ENCODE data around the gene CASTOR1. TPM values are rescaled to one million over a fixed set of nuclear protein-coding genes. Genes with fewer than 3 reads are reported as not detected.

CASTOR1 gene
- total RNA-seq, 1 donor from 2014 or later = 11.1 TPM

- no peaks in the 10 kb centered on the region for H3K9me3 Mint-ChIP-seq
Observed at GRCh38 chr22:30305519-30305905, 16.2 kb upstream of the CASTOR1 start.

GRCh38 chr22:30304495-30305244 is 15.4 kb upstream of the CASTOR1 start:
- Mint-ChIP-seq H3K4me3 (ENCODE audit: low read depth) (peak overlapping the region; percentile 70), H3K9me3 (no peaks in the 10 kb centered on the region), H3K27ac (peak overlapping the region; percentile 87), H3K27me3 (ENCODE audit: low read depth) (no peaks in the 10 kb centered on the region), H3K36me3 (ENCODE audit: low read depth) (peaks cover 40% of the 10 kb centered on the region), H3K4me1 (ENCODE audit: low read depth) (peaks cover 81% of the 10 kb centered on the region)
- intact Hi-C loops (cut with micrococcal nuclease) = loop anchor here (1.0 to 5.0 kb wide), 3 partner anchors 15 to 118 kb away; partner anchors contain the start of genes CASTOR1, CCDC157 and SF3A1
- no peak for DNase-seq (ENCODE audit: low spot score)

More at GRCh38 chr22:30305519-30305905, 16.2 kb upstream of the CASTOR1 start:
- intact Hi-C loops (cut with micrococcal nuclease) = loop anchor here (1.0 to 5.0 kb wide), 3 partner anchors 16 to 117 kb away; partner anchors contain the start of genes CASTOR1, CCDC157 and SF3A1
- Mint-ChIP-seq H3K27ac (peak overlapping the region; percentile 87), H3K36me3 (ENCODE audit: low read depth) (peaks cover 42% of the 10 kb centered on the region), H3K4me3 (ENCODE audit: low read depth) (peak overlapping the region; percentile 70), H3K4me1 (ENCODE audit: low read depth) (peaks cover 89% of the 10 kb centered on the region), H3K27me3 (ENCODE audit: low read depth) (no peaks in the 10 kb centered on the region)
- peak; percentile 65 for DNase-seq (ENCODE audit: low spot score)

GRCh38 chr22:30302810-30303138 is 13.5 kb upstream of the CASTOR1 start:
- Mint-ChIP-seq H3K27ac (peak overlapping the region; percentile 90), H3K4me1 (ENCODE audit: low read depth) (peaks cover 69% of the 10 kb centered on the region), H3K36me3 (ENCODE audit: low read depth) (peaks cover 55% of the 10 kb centered on the region), H3K9me3 (no peaks in the 10 kb centered on the region), H3K4me3 (ENCODE audit: low read depth) (peak overlapping the region; percentile 4), H3K27me3 (ENCODE audit: low read depth) (no peaks in the 10 kb centered on the region)
- intact Hi-C loops (cut with micrococcal nuclease) = no loop called here
- DNase-seq (ENCODE audit: low spot score) = no peak

- Mint-ChIP-seq H3K4me1 (ENCODE audit: low read depth) (peaks cover 70% of the 10 kb centered on the region), H3K36me3 (ENCODE audit: low read depth) (peaks cover 56% of the 10 kb centered on the region), H3K4me3 (ENCODE audit: low read depth) (peak overlapping the region; percentile 4), H3K27me3 (ENCODE audit: low read depth) (no peaks in the 10 kb centered on the region), H3K9me3 (no peaks in the 10 kb centered on the region), H3K27ac (peak overlapping the region; percentile 90)
- intact Hi-C loops (cut with micrococcal nuclease) = no loop called here
- no peak for DNase-seq (ENCODE audit: low spot score)
Observed at GRCh38 chr22:30301995-30302809, 12.9 kb upstream of the CASTOR1 start.

GRCh38 chr22:30299322-30299721 is 10.0 kb upstream of the CASTOR1 start:
- peaks cover 50% of the 10 kb centered on the region for H3K4me1 Mint-ChIP-seq (ENCODE audit: low read depth)
- H3K9me3 Mint-ChIP-seq = no peaks in the 10 kb centered on the region
- no peaks in the 10 kb centered on the region for H3K27me3 Mint-ChIP-seq (ENCODE audit: low read depth)
- H3K4me3 Mint-ChIP-seq (ENCODE audit: low read depth) = no peak overlapping the region
- no peak overlapping the region for H3K27ac Mint-ChIP-seq
- DNase-seq (ENCODE audit: low spot score) = no peak
- H3K36me3 Mint-ChIP-seq (ENCODE audit: low read depth) = peaks cover 70% of the 10 kb centered on the region
- intact Hi-C loops (cut with micrococcal nuclease) = no loop called here

GRCh38 chr22:30297991-30298701 is 8.8 kb upstream of the CASTOR1 start:
- intact Hi-C loops (cut with micrococcal nuclease) = no loop called here
- no peak overlapping the region for H3K27ac Mint-ChIP-seq
- peaks cover 38% of the 10 kb centered on the region for H3K4me1 Mint-ChIP-seq (ENCODE audit: low read depth)
- no peaks in the 10 kb centered on the region for H3K27me3 Mint-ChIP-seq (ENCODE audit: low read depth)
- H3K4me3 Mint-ChIP-seq (ENCODE audit: low read depth) = no peak overlapping the region
- no peaks in the 10 kb centered on the region for H3K9me3 Mint-ChIP-seq
- H3K36me3 Mint-ChIP-seq (ENCODE audit: low read depth) = peaks cover 72% of the 10 kb centered on the region
- no peak for DNase-seq (ENCODE audit: low spot score)

- Mint-ChIP-seq H3K36me3 (ENCODE audit: low read depth) (peaks cover 71% of the 10 kb centered on the region), H3K9me3 (no peaks in the 10 kb centered on the region), H3K4me1 (ENCODE audit: low read depth) (peaks cover 31% of the 10 kb centered on the region), H3K27ac (peak overlapping the region; percentile 7), H3K4me3 (ENCODE audit: low read depth) (no peak overlapping the region), H3K27me3 (ENCODE audit: low read depth) (no peaks in the 10 kb centered on the region)
- intact Hi-C loops (cut with micrococcal nuclease) = no loop called here
- no peak for DNase-seq (ENCODE audit: low spot score)
Observed at GRCh38 chr22:30297276-30297990, 8.1 kb upstream of the CASTOR1 start.

- no peaks in the 10 kb centered on the region for H3K27me3 Mint-ChIP-seq (ENCODE audit: low read depth)
- DNase-seq (ENCODE audit: low spot score) = no peak
- peak overlapping the region; percentile 52 for H3K27ac Mint-ChIP-seq
- no peak overlapping the region for H3K4me3 Mint-ChIP-seq (ENCODE audit: low read depth)
- intact Hi-C loops (cut with micrococcal nuclease) = no loop called here
- H3K36me3 Mint-ChIP-seq (ENCODE audit: low read depth) = peaks cover 69% of the 10 kb centered on the region
- peaks cover 25% of the 10 kb centered on the region for H3K4me1 Mint-ChIP-seq (ENCODE audit: low read depth)
- H3K9me3 Mint-ChIP-seq = no peaks in the 10 kb centered on the region
Observed at GRCh38 chr22:30296833-30297232, 7.5 kb upstream of the CASTOR1 start.

- H3K27me3 Mint-ChIP-seq (ENCODE audit: low read depth) = no peaks in the 10 kb centered on the region
- intact Hi-C loops (cut with micrococcal nuclease) = no loop called here
- H3K36me3 Mint-ChIP-seq (ENCODE audit: low read depth) = peaks cover 69% of the 10 kb centered on the region
- H3K27ac Mint-ChIP-seq = no peak overlapping the region
- H3K4me1 Mint-ChIP-seq (ENCODE audit: low read depth) = peaks cover 26% of the 10 kb centered on the region
- H3K9me3 Mint-ChIP-seq = no peaks in the 10 kb centered on the region
- H3K4me3 Mint-ChIP-seq (ENCODE audit: low read depth) = no peak overlapping the region
- DNase-seq (ENCODE audit: low spot score) = no peak
Observed at GRCh38 chr22:30296324-30296723, 7.0 kb upstream of the CASTOR1 start.

- no peaks in the 10 kb centered on the region for H3K9me3 Mint-ChIP-seq
- peaks cover 24% of the 10 kb centered on the region for H3K4me1 Mint-ChIP-seq (ENCODE audit: low read depth)
- no peak overlapping the region for H3K4me3 Mint-ChIP-seq (ENCODE audit: low read depth)
- H3K36me3 Mint-ChIP-seq (ENCODE audit: low read depth) = peaks cover 64% of the 10 kb centered on the region
- H3K27ac Mint-ChIP-seq = no peak overlapping the region
- H3K27me3 Mint-ChIP-seq (ENCODE audit: low read depth) = no peaks in the 10 kb centered on the region
- DNase-seq (ENCODE audit: low spot score) = no peak
- intact Hi-C loops (cut with micrococcal nuclease) = no loop called here
Observed at GRCh38 chr22:30295576-30295975, 6.3 kb upstream of the CASTOR1 start.

- Mint-ChIP-seq H3K36me3 (ENCODE audit: low read depth) (peaks cover 64% of the 10 kb centered on the region), H3K4me1 (ENCODE audit: low read depth) (peaks cover 31% of the 10 kb centered on the region), H3K9me3 (no peaks in the 10 kb centered on the region), H3K27ac (no peak overlapping the region), H3K4me3 (ENCODE audit: low read depth) (no peak overlapping the region), H3K27me3 (ENCODE audit: low read depth) (no peaks in the 10 kb centered on the region)
- intact Hi-C loops (cut with micrococcal nuclease) = no loop called here
- DNase-seq (ENCODE audit: low spot score) = no peak
Observed at GRCh38 chr22:30294830-30295229, 5.5 kb upstream of the CASTOR1 start.

- no peak overlapping the region for H3K4me3 Mint-ChIP-seq (ENCODE audit: low read depth)
- H3K27me3 Mint-ChIP-seq (ENCODE audit: low read depth) = no peaks in the 10 kb centered on the region
- no peak overlapping the region for H3K27ac Mint-ChIP-seq
- intact Hi-C loops (cut with micrococcal nuclease) = no loop called here
- DNase-seq (ENCODE audit: low spot score) = no peak
- H3K36me3 Mint-ChIP-seq (ENCODE audit: low read depth) = peaks cover 60% of the 10 kb centered on the region
- H3K9me3 Mint-ChIP-seq = no peaks in the 10 kb centered on the region
- H3K4me1 Mint-ChIP-seq (ENCODE audit: low read depth) = peaks cover 33% of the 10 kb centered on the region
Observed at GRCh38 chr22:30294066-30294465, 4.8 kb upstream of the CASTOR1 start.
